AG04449 (cell line): ENCODE data around the gene GALNT4.

Source experiments
- CTCF ChIA-PET: fragments of 350-600 bp; formaldehyde crosslinking; extraction: SDS; loops from one replicate; lab custom pipeline; 2021; ENCODE audit warnings: antibody characterized with exemption; lab: Yijun Ruan, JAX
- POLR2A ChIA-PET: fragments of 400-600, 350-600 bp; formaldehyde crosslinking; extraction: SDS; loops from one replicate; lab custom pipeline; 2020; ENCODE audit warnings: antibody characterized with exemption, inconsistent platforms; lab: Yijun Ruan, JAX
- DNase-seq: peaks from one replicate; pipeline ENCODE4 v3.0.0-alpha.2; 2010; ENCODE audit warnings: low read depth, low spot score
- H3K4me3 ChIP-seq: 2 replicates; pipeline ENCODE4 v1.5.1; 2011; ENCODE audit warnings: low read depth, mild to moderate bottlenecking, control low read depth, low read length
- CTCF ChIP-seq: IDR thresholded peaks from one replicate; pipeline ENCODE4 v1.5.1; 2011; ENCODE audit warnings: mild to moderate bottlenecking, moderate library complexity, low read length, control low read depth, inconsistent platforms; ENCODE audit not compliant: insufficient read depth; ENCODE audit errors: missing control alignments

The GALNT4 gene

GRCh38 chr12:89566615-89567014 lies 42.0 kb upstream of the GALNT4 start:
- no peak for DNase-seq
- TF ChIP-seq CTCF: no peak
- ChIA-PET POLR2A (no interaction called here), CTCF (no interaction called here)
- H3K4me3 ChIP-seq: no peak overlapping the region

- ChIA-PET CTCF (interaction anchor here (0.8 to 0.9 kb wide), 2 partner anchors 9 to 21 kb away, joined by 3 read pairs; no protein-coding TSS in a partner anchor), POLR2A (no interaction called here)
- H3K4me3 ChIP-seq: no peak overlapping the region
- TF ChIP-seq CTCF: no peak
- DNase-seq: no peak
Observed at GRCh38 chr12:89565002-89565401, 40.4 kb upstream of the GALNT4 start.

- no peak for DNase-seq
- no peak for TF ChIP-seq CTCF
- H3K4me3 ChIP-seq: no peak overlapping the region
- CTCF ChIA-PET: interaction anchor here (0.9 to 1.2 kb wide), 2 partner anchors 10 to 16 kb away, joined by 3 to 4 read pairs; no protein-coding TSS in a partner anchor
- POLR2A ChIA-PET: no interaction called here
Observed at GRCh38 chr12:89559753-89560152, 35.2 kb upstream of the GALNT4 start.

GRCh38 chr12:89556976-89557375 lies 32.4 kb upstream of the GALNT4 start:
- CTCF ChIA-PET: no interaction called here
- no peak for DNase-seq

GRCh38 chr12:89552376-89552775 lies 27.8 kb upstream of the GALNT4 start:
- TF ChIP-seq CTCF: no peak
- no peak overlapping the region for H3K4me3 ChIP-seq
- POLR2A ChIA-PET: interaction anchor here (0.7 kb wide), 1 partner anchor 486 kb away, joined by 3 read pairs; no protein-coding TSS in a partner anchor
- DNase-seq: no peak
- CTCF ChIA-PET: interaction anchor here (1.4 to 4.1 kb wide), 2 partner anchors 10 to 1389 kb away, joined by 3 to 21 read pairs; no protein-coding TSS in a partner anchor

More at GRCh38 chr12:89556976-89557375, 32.4 kb upstream of the GALNT4 start:
- no peak overlapping the region for H3K4me3 ChIP-seq
- POLR2A ChIA-PET: no interaction called here
- no peak for TF ChIP-seq CTCF

- ChIA-PET POLR2A (no interaction called here), CTCF (interaction anchor here (1.4 to 4.1 kb wide), 3 partner anchors 9 to 1390 kb away, joined by 3 to 21 read pairs (median 8); no protein-coding TSS in a partner anchor)
- no peak for DNase-seq
Observed at GRCh38 chr12:89551747-89552146, 27.2 kb upstream of the GALNT4 start.

More at GRCh38 chr12:89551747-89552146, 27.2 kb upstream of the GALNT4 start:
- no peak for TF ChIP-seq CTCF
- H3K4me3 ChIP-seq: no peak overlapping the region
